K562 (cell line): ENCODE measurements around the gene MORC4. TPM values are rescaled to one million over a fixed set of nuclear protein-coding genes. Genes with fewer than 3 reads are reported as not detected.

ENCODE experiments used
- ATAC-seq: fragments of 200-7000 bp; cut with Tn5 transposase; 3 replicates; pipeline ENCODE4 v1.9.1; 2020; ENCODE audit warnings: moderate library complexity
- BruUV-seq: library from RNA; stranded (reverse); fragments of 400-500 nt; replicated peaks from 2 replicates; lab custom pipeline; 2021; lab: Mats Ljungman, UMichigan
- CTCF ChIA-PET: fragments of 300-600 bp; formaldehyde crosslinking; extraction: SDS; loops from one replicate; lab custom pipeline; 2021; ENCODE audit warnings: low intra/inter-chr PET ratio; lab: Yijun Ruan, JAX
- POLR2A ChIA-PET: fragments of 300-600, 350-650 bp; sonication (Branson Sonifier 250); formaldehyde crosslinking; extraction: SDS; loops from one replicate; lab custom pipeline; 2021; ENCODE audit warnings: antibody characterized with exemption, inconsistent platforms; lab: Yijun Ruan, JAX
- DNase-seq, 4 experiments: peaks; one replicate each; pipeline versions ENCODE4 v3.0.0 to v3.0.0-alpha.2; 2011 to 2018; ENCODE audit warnings: low spot score in 3 of 4, mixed read lengths in 3 of 4; ENCODE audit errors: extremely low read depth in 1 of 4
- FAIRE-seq: peaks from 2 replicates; lab custom pipeline; 2011; peaks lifted over from hg19 to GRCh38; lab: Jason Lieb, UNC
- H2AFZ ChIP-seq: 2 replicates; pipeline ENCODE4 v1.6.0; 2011; ENCODE audit warnings: low read depth, low read length, control low read depth, inconsistent platforms
- H3K27ac ChIP-seq: fragments of 200-600 bp; 3 replicates; pipeline ENCODE4 v1.8.0; 2011; ENCODE audit warnings: low read depth, mild to moderate bottlenecking, control low read depth, inconsistent platforms, low read length, moderate library complexity, mixed read lengths; ENCODE audit errors: extremely low read depth
- H3K27me3 ChIP-seq, 2 experiments: fragments of 300-600 bp in 1 of 2; 2 replicates in 1 of 2; 3 replicates in 1 of 2; pipeline versions ENCODE4 v1.6.0 to v1.8.0; 2011; ENCODE audit warnings: inconsistent platforms in 2 of 2, low read length in 2 of 2, mild to moderate bottlenecking in 1 of 2, mixed read lengths in 1 of 2, moderate library complexity in 1 of 2; ENCODE audit not compliant: control insufficient read depth in 2 of 2, insufficient read depth in 2 of 2
- H3K36me3 ChIP-seq: fragments of 300-600 bp; 3 replicates; pipeline ENCODE4 v1.8.0; 2011; ENCODE audit warnings: mild to moderate bottlenecking, low read length, inconsistent platforms; ENCODE audit not compliant: control insufficient read depth, insufficient read depth
- H3K4me1 ChIP-seq, 2 experiments: fragments of 200-600 bp in 1 of 2; replicated peaks in 1 of 2; 2 replicates in 1 of 2; 3 replicates in 1 of 2; pipeline versions ENCODE4 v1.5.1 to v1.8.0; 2011; ENCODE audit warnings: inconsistent platforms in 2 of 2, low read length in 2 of 2, mild to moderate bottlenecking in 1 of 2, mixed read lengths in 1 of 2, moderate library complexity in 1 of 2; ENCODE audit not compliant: control insufficient read depth in 2 of 2, insufficient read depth in 2 of 2
- H3K4me2 ChIP-seq: 2 replicates; pipeline ENCODE4 v1.6.1; 2011; ENCODE audit warnings: low read length, control low read depth, inconsistent platforms, mixed read lengths; ENCODE audit not compliant: insufficient read depth
- H3K4me3 ChIP-seq: fragments of 200-600 bp; sonication (generic), shearing (Covaris generic); 2 replicates; pipeline ENCODE4 v1.5.1; 2016; ENCODE audit warnings: control low read depth, inconsistent platforms
- H3K79me2 ChIP-seq: fragments of 200-600 bp; 3 replicates; pipeline ENCODE4 v1.8.0; 2011; ENCODE audit warnings: low read length, inconsistent platforms; ENCODE audit not compliant: control insufficient read depth, insufficient read depth
- H3K9ac ChIP-seq, 2 experiments: 2 replicates each; pipeline versions ENCODE4 v1.6.0 to v1.6.1; 2011; ENCODE audit warnings: low read depth in 2 of 2, low read length in 2 of 2, control low read depth in 1 of 2, inconsistent platforms in 1 of 2, mild to moderate bottlenecking in 1 of 2, mixed read lengths in 1 of 2; ENCODE audit not compliant: insufficient read depth in 1 of 2
- H3K9me1 ChIP-seq: one replicate; pipeline ENCODE4 v1.6.0; 2011; ENCODE audit warnings: inconsistent platforms, mild to moderate bottlenecking, low read length, moderate library complexity; ENCODE audit not compliant: control insufficient read depth, insufficient read depth
- H3K9me3 ChIP-seq: replicated peaks from 2 replicates; pipeline ENCODE4 v1.5.1; 2011; ENCODE audit warnings: low read depth, low read length, inconsistent platforms; ENCODE audit not compliant: control insufficient read depth, insufficient read depth
- H4K20me1 ChIP-seq: replicated peaks from 2 replicates; pipeline ENCODE4 v1.6.1; 2011; ENCODE audit warnings: low read length, inconsistent platforms, mixed read lengths; ENCODE audit not compliant: control insufficient read depth, insufficient read depth
- HES1 ChIP-seq: fragments of 450-650 bp; IDR thresholded peaks from 2 replicates; pipeline ENCODE4 v1.6.1; 2016; ENCODE audit warnings: low read depth, mild to moderate bottlenecking, moderate library complexity
- HNRNPUL1 ChIP-seq: fragments of 200-400 bp; formaldehyde crosslinking; IDR thresholded peaks from 2 replicates; pipeline ENCODE4 v1.6.1; 2017; ENCODE audit warnings: low read length
- MXI1 ChIP-seq: IDR thresholded peaks from 2 replicates; pipeline ENCODE4 v1.6.1; 2011; ENCODE audit warnings: low read depth, mild to moderate bottlenecking, improper control_type of control experiment, low read length
- PHF20 ChIP-seq: fragments of 450-650 bp; IDR thresholded peaks from 2 replicates; pipeline ENCODE4 v1.6.1; 2018; ENCODE audit not compliant: partially characterized antibody
- SAP30 ChIP-seq: fragments of 200-600 bp; sonication (generic); IDR thresholded peaks from 2 replicates; pipeline ENCODE4 v1.6.1; 2012; ENCODE audit warnings: borderline replicate concordance, low read depth, mild to moderate bottlenecking, moderate library complexity, low read length, control low read depth, inconsistent platforms; ENCODE audit not compliant: insufficient read depth, poor library complexity, severe bottlenecking
- SP2 ChIP-seq: IDR thresholded peaks from 2 replicates; pipeline ENCODE4 v1.6.1; 2011; ENCODE audit warnings: mild to moderate bottlenecking, low read depth, low read length, moderate library complexity; ENCODE audit not compliant: poor library complexity, severe bottlenecking; ENCODE audit errors: extremely low read depth
- UBTF ChIP-seq, 2 experiments: IDR thresholded peaks; 2 replicates each; pipeline ENCODE4 v1.6.1; 2012; ENCODE audit warnings: improper control_type of control experiment in 2 of 2, low read depth in 2 of 2, low read length in 2 of 2, borderline replicate concordance in 1 of 2
- YY1 ChIP-seq, 3 experiments: IDR thresholded peaks; 2 replicates each; pipeline ENCODE4 v1.6.1; 2011; ENCODE audit warnings: low read length in 2 of 3, mild to moderate bottlenecking in 2 of 3, moderate library complexity in 2 of 3, borderline replicate concordance in 1 of 3, control low read depth in 1 of 3, low read depth in 1 of 3; ENCODE audit not compliant: insufficient read depth in 3 of 3, insufficient replicate concordance in 2 of 3, control insufficient read depth in 1 of 3, insufficient read length in 1 of 3; ENCODE audit errors: extremely low read depth in 1 of 3
- ZBTB1 ChIP-seq: sonication (generic); formaldehyde crosslinking; IDR thresholded peaks from 2 replicates; pipeline ENCODE4 v1.8.1; 2023; ENCODE audit warnings: missing genetic modification reagents, low read depth, mild to moderate bottlenecking, borderline replicate concordance
- ZBTB8A ChIP-seq: fragments of 450-650 bp; IDR thresholded peaks from 2 replicates; pipeline ENCODE4 v1.6.1; 2018; ENCODE audit warnings: mild to moderate bottlenecking, moderate library complexity; ENCODE audit not compliant: partially characterized antibody
- ZNF212 ChIP-seq: fragments of 450-650 bp; formaldehyde crosslinking; IDR thresholded peaks from 2 replicates; pipeline ENCODE4 v1.4.0; 2020; ENCODE audit warnings: mild to moderate bottlenecking
- WGBS: fragments of 100-300 bp; shearing (Covaris generic); methylation state at CpG from one replicate; pipeline ENCODE4 v1.1.6; 2016; ENCODE audit warnings: low coverage, mixed read lengths; ENCODE audit not compliant: insufficient coverage; ENCODE audit errors: missing lambda C conversion rate; 5-methylcytosine and 5-hydroxymethylcytosine counted together
- in situ Hi-C: fragments of 300-500 bp; cut with MboI; formaldehyde crosslinking; loops from 4 replicates; pipeline ENCODE4 v1.15.0; 2018; ENCODE audit warnings: inconsistent platforms, mixed read lengths
- intact Hi-C: fragments of 100-400 bp; cut with micrococcal nuclease; formaldehyde crosslinking; loops from 2 replicates; pipeline ENCODE4 v1.14.2; 2022
- polyA plus RNA-seq, 8 experiments: library from polyadenylated mRNA; depleted of rRNA in 4 of 8; stranded (reverse) in 5 of 8; unstranded in 3 of 8; fragments of >200 nt; fragmentation: Nextera tagmentation in 2 of 8; fragmentation: Illumina TruSeq in 1 of 8; extraction: Ambion mirVana in 2 of 8; extraction: Trizol in 1 of 8; gene quantifications; 2 replicates each; pipeline versions ENCODE4 v1.2.1 to v1.2.3, GENCODE V29; 2011 to 2014; ENCODE audit warnings: inconsistent platforms in 1 of 8, missing spikeins in 1 of 8
- total RNA-seq, 7 experiments: library from RNA; depleted of rRNA in 6 of 7; stranded (reverse); fragments of >200 nt in 6 of 7; fragmentation: Illumina TruSeq in 2 of 7; extraction: Trizol in 2 of 7; gene quantifications; 2 replicates each; pipeline versions ENCODE4 v1.2.1 to v1.2.3, GENCODE V29; 2011 to 2021; ENCODE audit warnings: low replicate concordance in 1 of 7

The MORC4 gene
- total and polyA plus RNA-seq, 9 of the 15 experiments (the other 6 are each of a cell fraction or from before 2014, with no cell fraction given) = 0.04 to 0.53 (median 0.18) TPM

- 0% methylated on average over 4 of the region's 6 CpGs for WGBS
- CTCF ChIA-PET = no interaction called here
Measured at GRCh38 chrX:106906361-106906760, 93.7 kb downstream of the MORC4 start.

GRCh38 chrX:106905064-106905708 lies 94.8 kb downstream of the MORC4 start:
- Histone ChIP-seq H3K36me3 (no peaks in the 10 kb centered on the region), H3K27ac (no peak overlapping the region), H3K9me3 (no peaks in the 10 kb centered on the region), H3K27me3 (no peaks in the 10 kb centered on the region; a peak in 1 of 5 replicates), H3K4me3 (no peak overlapping the region), H2AFZ (no peak overlapping the region), H3K79me2 (no peaks in the 10 kb centered on the region), H3K9ac (no peak overlapping the region), H3K9me1 (no peaks in the 10 kb centered on the region), H4K20me1 (no peaks in the 10 kb centered on the region), H3K4me2 (no peak overlapping the region), H3K4me1 (no peaks in the 10 kb centered on the region)
- WGBS = 4% methylated on average over 5 of the region's 5 CpGs
- ChIA-PET POLR2A (interaction anchor here (0.6 kb wide), 1 partner anchor 13 kb away, joined by 3 read pairs; no protein-coding TSS in a partner anchor), CTCF (no interaction called here)
- intact Hi-C loops (no loop called here), in situ Hi-C loops (no loop called here)
- BruUV-seq = no TSS peak
- DNase-seq (no peak), ATAC-seq (no peak), FAIRE-seq (no peak)
- TF ChIP-seq MXI1 = no peak
- TF ChIP-seq UBTF (IDR thresholded peaks at IDR 0.05; ENCODE audit: borderline replicate concordance in 1 of 2, low read depth in 2 of 2, low read length in 2 of 2) = no peak
- no peak for TF ChIP-seq YY1 (IDR thresholded peaks at IDR 0.05; ENCODE audit: borderline replicate concordance in 1 of 3, control insufficient read depth in 1 of 3, extremely low read depth in 1 of 3, insufficient read depth in 3 of 3, insufficient read length in 1 of 3, insufficient replicate concordance in 2 of 3, low read depth in 1 of 3, low read length in 2 of 3)
- no peak for TF ChIP-seq HNRNPUL1
- TF ChIP-seq HES1 = no peak
- no peak for TF ChIP-seq SP2
- no peak for TF ChIP-seq ZNF212 (CRISPR knock-in tag)
- no peak for TF ChIP-seq SAP30

More at GRCh38 chrX:106906361-106906760, 93.7 kb downstream of the MORC4 start:
- H3K79me2 ChIP-seq = no peaks in the 10 kb centered on the region
- intact Hi-C loops (no loop called here), in situ Hi-C loops (no loop called here)
- no peak for FAIRE-seq
- TF ChIP-seq ZBTB1 (CRISPR knock-in tag) = no peak
- TF ChIP-seq ZBTB8A = no peak
- TF ChIP-seq PHF20 = no peak
- TF ChIP-seq, all 486 proteins: peak for 0
- H3K27me3 ChIP-seq = no peaks in the 10 kb centered on the region; a peak in 2 of 5 replicates
- no TSS peak for BruUV-seq
- H3K9me1 ChIP-seq = no peaks in the 10 kb centered on the region
- POLR2A ChIA-PET = no interaction called here
- H3K4me2 ChIP-seq = no peak overlapping the region
- H3K36me3 ChIP-seq = no peaks in the 10 kb centered on the region
- no peaks in the 10 kb centered on the region for H4K20me1 ChIP-seq
- H2AFZ ChIP-seq = no peak overlapping the region
- H3K27ac ChIP-seq = no peak overlapping the region
- no peak overlapping the region for H3K9ac ChIP-seq
- ATAC-seq (no peak), DNase-seq (no peak)
- H3K9me3 ChIP-seq = no peaks in the 10 kb centered on the region
- no peaks in the 10 kb centered on the region for H3K4me1 ChIP-seq
- no peak overlapping the region for H3K4me3 ChIP-seq
